Mesodermal cell (in vitro differentiated cells): Measurements from ENCODE around the gene ANTXR1.

Experiments used
- H3K27ac ChIP-seq: 2 replicates; pipeline ENCODE4 v1.7.0; 2013; ENCODE audit warnings: mild to moderate bottlenecking, low read depth, low read length, moderate library complexity; ENCODE audit not compliant: severe bottlenecking
- H3K36me3 ChIP-seq: 2 replicates; pipeline ENCODE4 v1.7.1; 2013; ENCODE audit warnings: mild to moderate bottlenecking, low read length, moderate library complexity; ENCODE audit not compliant: control insufficient read depth, insufficient read depth
- H3K4me1 ChIP-seq: one replicate; pipeline ENCODE4 v1.7.1; 2013; ENCODE audit warnings: mild to moderate bottlenecking, low read length; ENCODE audit not compliant: insufficient read depth, control insufficient read depth, poor library complexity, severe bottlenecking
- H3K4me3 ChIP-seq: 2 replicates; pipeline ENCODE4 v1.7.0; 2013; ENCODE audit warnings: low read length, control low read depth, mild to moderate bottlenecking; ENCODE audit not compliant: insufficient read depth, poor library complexity, severe bottlenecking; ENCODE audit errors: extremely low read depth
- H3K9me3 ChIP-seq: 2 replicates; pipeline ENCODE4 v1.7.1; 2013; ENCODE audit warnings: mild to moderate bottlenecking, low read length, moderate library complexity; ENCODE audit not compliant: control insufficient read depth
- WGBS, 2 experiments: methylation state at CpG; one replicate each; pipeline ENCODE4 v1.1.5; 2013; ENCODE audit warnings: missing lambda C conversion rate in 2 of 2; ENCODE audit not compliant: insufficient coverage in 2 of 2; 5-methylcytosine and 5-hydroxymethylcytosine counted together

Gene ANTXR1

DNA sequence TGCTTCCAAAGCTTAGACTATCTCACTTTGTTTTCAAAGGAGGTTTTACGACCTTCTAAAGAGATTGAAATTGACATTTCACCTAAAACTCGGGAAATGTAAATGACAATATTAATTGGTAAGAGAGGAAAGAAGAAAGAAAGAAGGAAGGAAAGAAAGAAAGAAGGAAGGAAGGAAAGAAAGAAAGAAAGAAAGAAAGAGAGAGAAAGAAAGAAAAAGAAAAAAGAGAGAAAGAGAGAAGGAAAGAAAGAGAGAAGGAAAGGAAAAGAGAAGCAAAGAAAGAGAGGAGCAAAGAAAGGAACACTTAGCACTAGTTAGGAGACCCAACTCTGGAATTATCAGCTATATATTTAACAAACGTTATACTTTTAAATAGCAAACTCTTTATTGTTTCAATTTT is 34.9 kb upstream of the ANTXR1 start:
- WGBS, 2 experiments: 89% methylated on average over 1 of the region's 3 CpGs; no CpG with 5 or more reads in 1 of the 2 experiments
- no peaks in the 10 kb centered on the region for H3K4me1 ChIP-seq
- H3K27ac ChIP-seq: no peak overlapping the region
- no peak overlapping the region for H3K4me3 ChIP-seq
- H3K9me3 ChIP-seq: no peaks in the 10 kb centered on the region
- H3K36me3 ChIP-seq: no peaks in the 10 kb centered on the region

- Histone ChIP-seq H3K4me3 (no peak overlapping the region), H3K4me1 (no peaks in the 10 kb centered on the region), H3K9me3 (no peaks in the 10 kb centered on the region), H3K36me3 (no peaks in the 10 kb centered on the region), H3K27ac (no peak overlapping the region)
- 100% methylated on average over 1 of the region's 1 CpG for WGBS, 2 experiments
Observed at GRCh38 chr2:68980956-68981355, 32.0 kb upstream of the ANTXR1 start.

- H3K9me3 ChIP-seq: no peaks in the 10 kb centered on the region
- no peaks in the 10 kb centered on the region for H3K4me1 ChIP-seq
- H3K4me3 ChIP-seq: no peak overlapping the region
- WGBS, 2 experiments: 95 to 100% methylated on average over 3 to 4 of the region's 5 CpGs
- H3K36me3 ChIP-seq: no peaks in the 10 kb centered on the region
- no peak overlapping the region for H3K27ac ChIP-seq
Observed at GRCh38 chr2:68987021-68987503, 25.9 kb upstream of the ANTXR1 start.

GRCh38 chr2:68989035-68989434 is 23.9 kb upstream of the ANTXR1 start:
- WGBS, 2 experiments: 87 to 91% methylated on average over 4 of the region's 5 CpGs
- no peak overlapping the region for H3K4me3 ChIP-seq
- H3K4me1 ChIP-seq: no peaks in the 10 kb centered on the region
- H3K27ac ChIP-seq: no peak overlapping the region
- no peaks in the 10 kb centered on the region for H3K36me3 ChIP-seq
- no peaks in the 10 kb centered on the region for H3K9me3 ChIP-seq

DNA sequence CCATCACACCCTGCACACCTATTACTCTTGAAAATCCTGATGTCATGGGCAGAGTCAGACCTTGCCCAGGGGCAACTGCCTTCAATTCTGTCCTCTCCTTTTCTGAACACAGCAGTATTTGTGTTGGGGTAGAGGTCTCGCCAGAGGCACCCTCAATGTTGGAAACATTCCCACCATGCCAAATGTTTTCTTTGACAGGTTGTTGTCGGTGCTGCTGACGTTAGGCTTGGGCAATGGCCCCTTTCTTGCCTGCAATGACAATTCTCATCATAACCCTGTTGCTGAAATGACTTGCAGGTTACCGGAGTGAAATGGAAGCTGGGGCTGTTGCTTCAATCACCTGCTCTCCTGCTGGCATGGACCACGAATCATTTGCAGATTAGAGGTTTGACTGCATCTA is 20.6 kb upstream of the ANTXR1 start:
- Histone ChIP-seq H3K36me3 (no peaks in the 10 kb centered on the region), H3K27ac (no peak overlapping the region), H3K4me3 (no peak overlapping the region), H3K4me1 (no peaks in the 10 kb centered on the region), H3K9me3 (no peaks in the 10 kb centered on the region)
- 93 to 95% methylated on average over 4 to 5 of the region's 5 CpGs for WGBS, 2 experiments

GRCh38 chr2:68992933-68993332 is 20.0 kb upstream of the ANTXR1 start:
- Histone ChIP-seq H3K9me3 (no peaks in the 10 kb centered on the region), H3K27ac (no peak overlapping the region), H3K4me1 (no peaks in the 10 kb centered on the region), H3K36me3 (no peaks in the 10 kb centered on the region), H3K4me3 (no peak overlapping the region)
- 83 to 100% methylated on average over 2 of the region's 3 CpGs for WGBS, 2 experiments

GRCh38 chr2:68993660-68994059 is 19.3 kb upstream of the ANTXR1 start:
- H3K9me3 ChIP-seq: no peaks in the 10 kb centered on the region
- H3K27ac ChIP-seq: no peak overlapping the region
- WGBS, 2 experiments: 92 to 100% methylated on average over 4 to 7 of the region's 7 CpGs
- H3K36me3 ChIP-seq: no peaks in the 10 kb centered on the region
- H3K4me3 ChIP-seq: no peak overlapping the region
- no peaks in the 10 kb centered on the region for H3K4me1 ChIP-seq

DNA sequence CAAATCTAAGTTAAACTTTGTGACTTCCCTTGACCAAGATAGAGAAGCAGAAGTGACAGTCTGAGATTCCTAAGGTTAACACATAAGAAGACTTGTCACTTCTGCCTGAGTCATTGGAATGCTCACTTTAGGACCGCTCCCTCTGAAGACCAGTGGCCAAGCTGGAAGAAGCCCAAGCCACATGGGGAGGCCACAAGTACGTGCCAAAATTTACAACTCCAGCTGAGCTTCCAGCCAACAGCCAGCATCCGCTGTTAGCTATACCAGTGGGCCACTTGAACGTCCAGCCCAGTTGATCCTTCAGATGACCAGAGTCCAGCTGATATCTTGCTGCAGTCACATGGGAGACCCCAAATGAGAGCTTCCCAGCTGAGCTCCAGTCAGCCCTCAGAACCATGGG is 18.1 kb upstream of the ANTXR1 start:
- Histone ChIP-seq H3K4me1 (no peaks in the 10 kb centered on the region), H3K4me3 (no peak overlapping the region), H3K9me3 (no peaks in the 10 kb centered on the region), H3K36me3 (no peaks in the 10 kb centered on the region), H3K27ac (no peak overlapping the region)
- 79 to 93% methylated on average over 4 of the region's 4 CpGs for WGBS, 2 experiments

- Histone ChIP-seq H3K9me3 (no peaks in the 10 kb centered on the region), H3K27ac (no peak overlapping the region), H3K36me3 (no peaks in the 10 kb centered on the region), H3K4me3 (no peak overlapping the region), H3K4me1 (no peaks in the 10 kb centered on the region)
- 81% methylated on average over 3 of the region's 3 CpGs; no CpG with 5 or more reads in 1 of the 2 experiments for WGBS, 2 experiments
Observed at GRCh38 chr2:68995916-68996315, 17.1 kb upstream of the ANTXR1 start.

GRCh38 chr2:68997401-68997800 is 15.6 kb upstream of the ANTXR1 start:
- no peaks in the 10 kb centered on the region for H3K36me3 ChIP-seq
- H3K4me3 ChIP-seq: no peak overlapping the region
- no peaks in the 10 kb centered on the region for H3K9me3 ChIP-seq

DNA sequence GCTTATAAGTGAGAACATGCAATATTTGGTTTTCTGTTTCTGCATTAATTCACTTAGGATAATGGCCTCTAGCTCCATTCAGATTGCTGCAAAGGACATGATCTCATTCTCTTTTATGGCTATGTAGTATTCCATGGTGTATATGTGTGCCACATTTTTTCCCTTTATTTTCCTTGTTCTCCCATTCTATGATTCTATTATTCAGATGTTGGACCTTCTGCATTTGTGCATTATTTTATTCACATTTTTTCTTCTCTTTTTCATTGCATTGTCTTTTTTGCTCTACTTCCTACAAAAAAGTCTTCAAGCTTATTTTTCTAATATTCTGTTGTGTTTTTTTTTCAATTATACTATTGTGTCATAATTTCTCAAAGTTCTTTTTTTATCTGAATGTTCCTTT is 11.1 kb upstream of the ANTXR1 start:
- Histone ChIP-seq H3K4me1 (no peaks in the 10 kb centered on the region), H3K4me3 (no peak overlapping the region)

More at GRCh38 chr2:68997401-68997800, 15.6 kb upstream of the ANTXR1 start:
- Histone ChIP-seq H3K27ac (no peak overlapping the region), H3K4me1 (no peaks in the 10 kb centered on the region)

More for the DNA sequence above, 11.1 kb upstream of the ANTXR1 start:
- H3K27ac ChIP-seq: no peak overlapping the region
- H3K36me3 ChIP-seq: no peaks in the 10 kb centered on the region
- no peaks in the 10 kb centered on the region for H3K9me3 ChIP-seq
